H1 (cell line): Measurements from ENCODE around the gene PLPPR2. TPM values are rescaled to one million over a fixed set of nuclear protein-coding genes. Genes with fewer than 3 reads are reported as not detected.

Experiments
- CHD7 ChIP-seq: fragments of 300-600 bp; sonication (generic); IDR thresholded peaks from 2 replicates; pipeline ENCODE4 v1.7.1; 2012; ENCODE audit warnings: low read length, moderate library complexity, mild to moderate bottlenecking, inconsistent platforms; ENCODE audit not compliant: insufficient replicate concordance
- EP300 ChIP-seq, 2 experiments: IDR thresholded peaks; 1 replicate in 1 of 2; 2 replicates in 1 of 2; pipeline ENCODE4 v1.6.1; 2011 to 2012; ENCODE audit warnings: low read depth in 2 of 2, low read length in 2 of 2, mild to moderate bottlenecking in 2 of 2, borderline replicate concordance in 1 of 2, inconsistent platforms in 1 of 2, moderate library complexity in 1 of 2
- FOSL1 ChIP-seq: IDR thresholded peaks from 2 replicates; pipeline ENCODE4 v1.6.1; 2011; ENCODE audit warnings: mild to moderate bottlenecking, low read depth, low read length, moderate library complexity; ENCODE audit not compliant: insufficient read depth
- KDM1A ChIP-seq: fragments of 200-600, 300-600 bp; sonication (generic); IDR thresholded peaks from 2 replicates; pipeline ENCODE4 v1.7.1; 2016; ENCODE audit warnings: mild to moderate bottlenecking, low read length, borderline replicate concordance
- KDM4A ChIP-seq: IDR thresholded peaks from one replicate; pipeline ENCODE4 v1.7.1; 2012; ENCODE audit warnings: low read depth, mild to moderate bottlenecking, moderate library complexity, low read length, inconsistent platforms; ENCODE audit not compliant: severe bottlenecking
- MAFK ChIP-seq: IDR thresholded peaks from 2 replicates; pipeline ENCODE4 v1.6.1; 2012; ENCODE audit warnings: low read depth, mild to moderate bottlenecking, improper control_type of control experiment, low read length
- NRF1 ChIP-seq: IDR thresholded peaks from 2 replicates; pipeline ENCODE4 v1.6.1; 2011; ENCODE audit warnings: mild to moderate bottlenecking, low read depth, low read length, improper control_type of control experiment
- POLR2A ChIP-seq, 2 experiments: IDR thresholded peaks; 1 replicate in 1 of 2; 2 replicates in 1 of 2; pipeline ENCODE4 v1.6.1; 2011; ENCODE audit warnings: low read depth in 2 of 2, low read length in 2 of 2, mild to moderate bottlenecking in 2 of 2; ENCODE audit errors: control extremely low read depth in 1 of 2
- SAP30 ChIP-seq: fragments of 300-600 bp; sonication (generic); IDR thresholded peaks from 2 replicates; pipeline ENCODE4 v1.7.1; 2012; ENCODE audit warnings: low read length, moderate library complexity, mild to moderate bottlenecking, inconsistent platforms; ENCODE audit not compliant: insufficient read depth, insufficient replicate concordance
- SP4 ChIP-seq: IDR thresholded peaks from 2 replicates; pipeline ENCODE4 v1.6.1; 2012; ENCODE audit warnings: low read length, inconsistent platforms
- polyA plus RNA-seq, 7 experiments: library from polyadenylated mRNA; depleted of rRNA in 3 of 7; stranded (reverse) in 5 of 7; unstranded in 2 of 7; fragments of >200 nt in 5 of 7; fragments of 200-250 nt in 2 of 7; gene quantifications; 1 replicate in 5 of 7; 2 replicates in 1 of 7; 4 replicates in 1 of 7; pipeline versions ENCODE4 v1.2.1 to v1.2.3, GENCODE V29; 2011 to 2013; ENCODE audit warnings: missing spikeins in 2 of 7, mixed read lengths in 2 of 7
- total RNA-seq: library from RNA; stranded (reverse); fragmentation: NEBNext Ultra II Directional; extraction: Animal tissue kit (Norgen Biotek cat#: 25700); gene quantifications from 2 replicates; pipeline ENCODE4 v1.2.1, GENCODE V29; 2021
- TF ChIP-seq, protein P1 (sequence below): IDR thresholded peaks from 2 replicates; pipeline ENCODE4 v1.6.1; 2012; ENCODE audit warnings: inconsistent platforms

Gene PLPPR2
- total and polyA plus RNA-seq, 2 of the 8 experiments (the other 6 are each of a cell fraction or from before 2014, with no cell fraction given): 7.2 to 11.7 TPM

- TF ChIP-seq CHD7: no peak
- no peak for TF ChIP-seq SP4
- TF ChIP-seq SAP30: no peak
- no peak for TF ChIP-seq FOSL1
- no peak for TF ChIP-seq MAFK
- no peak for TF ChIP-seq NRF1
- TF ChIP-seq KDM1A: no peak
- TF ChIP-seq POLR2A (IDR thresholded peaks at IDR 0.05; ENCODE audit: control extremely low read depth in 1 of 2, low read depth in 2 of 2, low read length in 2 of 2): no peak
- TF ChIP-seq, protein P1, sequence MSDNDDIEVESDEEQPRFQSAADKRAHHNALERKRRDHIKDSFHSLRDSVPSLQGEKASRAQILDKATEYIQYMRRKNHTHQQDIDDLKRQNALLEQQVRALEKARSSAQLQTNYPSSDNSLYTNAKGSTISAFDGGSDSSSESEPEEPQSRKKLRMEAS: no peak
- TF ChIP-seq EP300 (IDR thresholded peaks at IDR 0.05; ENCODE audit: borderline replicate concordance in 1 of 2, low read depth in 2 of 2, low read length in 2 of 2): no peak
- no peak for TF ChIP-seq KDM4A
Observed at GRCh38 chr19:11342429-11342828, 12.8 kb upstream of the PLPPR2 start (continued).
